ENCODE data around the gene ZNF219. TPM values are rescaled to one million over a fixed set of nuclear protein-coding genes. Genes with fewer than 3 reads are reported as not detected.

ZNF219 gene
- total RNA-seq, 1 donor from 2014 or later, result 111 TPM

GRCh38 chr14:21084998-21085853 lies 13.2 kb downstream of the ZNF219 start:
- Mint-ChIP-seq H3K4me1 (ENCODE audit: low read depth) (no peaks in the 10 kb centered on the region), H3K27me3 (no peaks in the 10 kb centered on the region), H3K4me3 (ENCODE audit: low read depth) (no peak overlapping the region), H3K36me3 (ENCODE audit: insufficient read depth) (peaks cover 30% of the 10 kb centered on the region), H3K9me3 (ENCODE audit: low read depth) (no peaks in the 10 kb centered on the region), H3K27ac (no peak overlapping the region)
- no peak for TF ChIP-seq CTCF (IDR thresholded peaks at IDR 0.05; ENCODE audit: unreplicated experiment)
- DNase-seq (ENCODE audit: low spot score, unreplicated experiment), result no peak

GRCh38 chr14:21084396-21084795 lies 14.1 kb downstream of the ZNF219 start:
- H3K4me3 Mint-ChIP-seq (ENCODE audit: low read depth), result no peak overlapping the region
- no peaks in the 10 kb centered on the region for H3K27me3 Mint-ChIP-seq
- no peak for TF ChIP-seq CTCF (IDR thresholded peaks at IDR 0.05; ENCODE audit: unreplicated experiment)
- no peaks in the 10 kb centered on the region for H3K4me1 Mint-ChIP-seq (ENCODE audit: low read depth)
- no peak for DNase-seq (ENCODE audit: low spot score, unreplicated experiment)
- H3K9me3 Mint-ChIP-seq (ENCODE audit: low read depth), result no peaks in the 10 kb centered on the region
- peak overlapping the region; percentile 2 for H3K27ac Mint-ChIP-seq
- H3K36me3 Mint-ChIP-seq (ENCODE audit: insufficient read depth), result peaks cover 34% of the 10 kb centered on the region

- H3K4me1 Mint-ChIP-seq (ENCODE audit: low read depth), result no peaks in the 10 kb centered on the region
- H3K4me3 Mint-ChIP-seq (ENCODE audit: low read depth), result no peak overlapping the region
- TF ChIP-seq CTCF (IDR thresholded peaks at IDR 0.05; ENCODE audit: unreplicated experiment), result no peak
- H3K9me3 Mint-ChIP-seq (ENCODE audit: low read depth), result no peaks in the 10 kb centered on the region
- no peaks in the 10 kb centered on the region for H3K27me3 Mint-ChIP-seq
- peak overlapping the region; percentile 2 for H3K27ac Mint-ChIP-seq
- no peak for DNase-seq (ENCODE audit: low spot score, unreplicated experiment)
- peaks cover 35% of the 10 kb centered on the region for H3K36me3 Mint-ChIP-seq (ENCODE audit: insufficient read depth)
Measured at GRCh38 chr14:21083565-21084325, 14.7 kb downstream of the ZNF219 start.

- Mint-ChIP-seq H3K4me3 (ENCODE audit: low read depth) (no peak overlapping the region), H3K27me3 (no peaks in the 10 kb centered on the region), H3K4me1 (ENCODE audit: low read depth) (no peaks in the 10 kb centered on the region), H3K36me3 (ENCODE audit: insufficient read depth) (peaks cover 36% of the 10 kb centered on the region), H3K27ac (no peak overlapping the region), H3K9me3 (ENCODE audit: low read depth) (no peaks in the 10 kb centered on the region)
- no peak for TF ChIP-seq CTCF (IDR thresholded peaks at IDR 0.05; ENCODE audit: unreplicated experiment)
- DNase-seq (ENCODE audit: low spot score, unreplicated experiment), result no peak
Measured at GRCh38 chr14:21081521-21082142, 16.8 kb downstream of the ZNF219 start.

- H3K27ac Mint-ChIP-seq, result no peak overlapping the region
- DNase-seq (ENCODE audit: low spot score, unreplicated experiment), result no peak
- H3K4me1 Mint-ChIP-seq (ENCODE audit: low read depth), result no peaks in the 10 kb centered on the region
- H3K4me3 Mint-ChIP-seq (ENCODE audit: low read depth), result no peak overlapping the region
- TF ChIP-seq CTCF (IDR thresholded peaks at IDR 0.05; ENCODE audit: unreplicated experiment), result no peak
- no peaks in the 10 kb centered on the region for H3K9me3 Mint-ChIP-seq (ENCODE audit: low read depth)
- H3K36me3 Mint-ChIP-seq (ENCODE audit: insufficient read depth), result peaks cover 30% of the 10 kb centered on the region
- no peaks in the 10 kb centered on the region for H3K27me3 Mint-ChIP-seq
Measured at GRCh38 chr14:21078726-21079125, 19.7 kb downstream of the ZNF219 start.

All from progenitor cell of endocrine pancreas (in vitro differentiated cells).